ENCODE results near the gene COL26A1. TPM values are rescaled to one million over a fixed set of nuclear protein-coding genes. Genes with fewer than 3 reads are reported as not detected.

COL26A1 gene
- total RNA-seq, 1 donor, result not detected

- TF ChIP-seq, protein P1, sequence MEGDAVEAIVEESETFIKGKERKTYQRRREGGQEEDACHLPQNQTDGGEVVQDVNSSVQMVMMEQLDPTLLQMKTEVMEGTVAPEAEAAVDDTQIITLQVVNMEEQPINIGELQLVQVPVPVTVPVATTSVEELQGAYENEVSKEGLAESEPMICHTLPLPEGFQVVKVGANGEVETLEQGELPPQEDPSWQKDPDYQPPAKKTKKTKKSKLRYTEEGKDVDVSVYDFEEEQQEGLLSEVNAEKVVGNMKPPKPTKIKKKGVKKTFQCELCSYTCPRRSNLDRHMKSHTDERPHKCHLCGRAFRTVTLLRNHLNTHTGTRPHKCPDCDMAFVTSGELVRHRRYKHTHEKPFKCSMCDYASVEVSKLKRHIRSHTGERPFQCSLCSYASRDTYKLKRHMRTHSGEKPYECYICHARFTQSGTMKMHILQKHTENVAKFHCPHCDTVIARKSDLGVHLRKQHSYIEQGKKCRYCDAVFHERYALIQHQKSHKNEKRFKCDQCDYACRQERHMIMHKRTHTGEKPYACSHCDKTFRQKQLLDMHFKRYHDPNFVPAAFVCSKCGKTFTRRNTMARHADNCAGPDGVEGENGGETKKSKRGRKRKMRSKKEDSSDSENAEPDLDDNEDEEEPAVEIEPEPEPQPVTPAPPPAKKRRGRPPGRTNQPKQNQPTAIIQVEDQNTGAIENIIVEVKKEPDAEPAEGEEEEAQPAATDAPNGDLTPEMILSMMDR (IDR thresholded peaks at IDR 0.05; ENCODE audit: insufficient read depth, low read length), result no peak
Measured at GRCh38 chr7:101516851-101517250, 154.2 kb downstream of the COL26A1 start.

GRCh38 chr7:101517304-101517703 is 154.6 kb downstream of the COL26A1 start:
- TF ChIP-seq, protein P1 (IDR thresholded peaks at IDR 0.05; ENCODE audit: insufficient read depth, low read length), result no peak
- no peak overlapping the region for H3K4me3 ChIP-seq (ENCODE audit: low read depth, low read length)

More at GRCh38 chr7:101516851-101517250, 154.2 kb downstream of the COL26A1 start:
- no peak overlapping the region for H3K4me3 ChIP-seq (ENCODE audit: low read depth, low read length)
- no peak for DNase-seq (ENCODE audit: low read depth)

DNA sequence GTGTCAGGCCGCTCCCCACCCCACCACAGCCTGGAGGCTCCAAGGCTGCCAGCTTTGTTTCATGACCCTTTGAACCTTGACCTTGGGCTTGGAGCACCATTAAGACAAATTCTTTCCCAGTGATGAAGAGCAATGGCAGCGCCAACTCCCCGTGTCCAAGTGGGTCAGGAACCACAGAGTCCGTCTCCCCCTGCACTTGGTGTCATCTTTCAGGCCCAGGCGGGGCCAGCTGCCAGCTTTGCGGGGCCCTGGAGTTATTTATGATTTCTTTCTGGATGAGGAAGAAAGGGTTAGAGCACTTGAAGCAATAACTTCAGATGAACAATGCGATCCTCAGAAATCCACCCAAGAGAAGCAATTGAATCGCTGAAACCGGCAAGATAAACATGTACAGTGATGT is 155.7 kb downstream of the COL26A1 start:
- no peak overlapping the region for H3K4me3 ChIP-seq (ENCODE audit: low read depth, low read length)
- TF ChIP-seq, protein P1 (IDR thresholded peaks at IDR 0.05; ENCODE audit: insufficient read depth, low read length), result no peak
- peak; percentile 34 for DNase-seq (ENCODE audit: low read depth)

More at GRCh38 chr7:101517304-101517703, 154.6 kb downstream of the COL26A1 start:
- DNase-seq (ENCODE audit: low read depth), result no peak

- peak; percentile 39 for DNase-seq (ENCODE audit: low read depth)
Measured at GRCh38 chr7:101519324-101520023, 156.8 kb downstream of the COL26A1 start.

GRCh38 chr7:101521430-101521925 is 158.8 kb downstream of the COL26A1 start:
- TF ChIP-seq, protein P1 (IDR thresholded peaks at IDR 0.05; ENCODE audit: insufficient read depth, low read length), result no peak
- DNase-seq (ENCODE audit: low read depth), result no peak

More at GRCh38 chr7:101519324-101520023, 156.8 kb downstream of the COL26A1 start:
- TF ChIP-seq, protein P1 (IDR thresholded peaks at IDR 0.05; ENCODE audit: insufficient read depth, low read length), result no peak
- no peak overlapping the region for H3K4me3 ChIP-seq (ENCODE audit: low read depth, low read length)

DNA sequence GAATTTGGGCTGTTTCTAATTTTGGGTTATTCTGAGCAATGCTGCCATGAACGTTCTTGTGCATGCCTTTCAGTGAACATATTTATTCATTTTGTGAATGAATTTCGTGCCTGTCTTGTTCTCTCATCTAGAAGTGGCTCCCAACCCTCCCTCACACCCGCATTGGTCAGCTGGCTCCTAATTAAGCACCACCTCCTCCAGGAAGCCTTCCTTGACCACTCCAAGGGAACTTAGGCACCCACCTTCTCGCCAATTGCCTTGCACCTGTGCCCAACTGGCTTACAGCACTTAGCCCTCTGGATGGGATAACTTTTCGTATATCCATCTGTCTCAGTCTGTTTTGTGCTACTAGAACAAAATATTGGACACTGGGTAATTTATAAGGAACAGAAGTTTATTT is 159.3 kb downstream of the COL26A1 start:
- DNase-seq (ENCODE audit: low read depth), result no peak
- no peak overlapping the region for H3K4me3 ChIP-seq (ENCODE audit: low read depth, low read length)
- TF ChIP-seq, protein P1 (IDR thresholded peaks at IDR 0.05; ENCODE audit: insufficient read depth, low read length), result no peak

More at GRCh38 chr7:101521430-101521925, 158.8 kb downstream of the COL26A1 start:
- H3K4me3 ChIP-seq (ENCODE audit: low read depth, low read length), result no peak overlapping the region
